Cortex of kidney (tissue), 1 donor: ENCODE results near the gene TREML2.
"Not testable (repeated sequence)": the region's sequence is repeated elsewhere in the genome, so short reads cannot be mapped to it uniquely, and the experiment has no call there.

Experiments used
- DNase-seq: peaks from one replicate; lab custom pipeline; 2025; lab: John Stamatoyannopoulos, UW

TREML2 gene, protein sequence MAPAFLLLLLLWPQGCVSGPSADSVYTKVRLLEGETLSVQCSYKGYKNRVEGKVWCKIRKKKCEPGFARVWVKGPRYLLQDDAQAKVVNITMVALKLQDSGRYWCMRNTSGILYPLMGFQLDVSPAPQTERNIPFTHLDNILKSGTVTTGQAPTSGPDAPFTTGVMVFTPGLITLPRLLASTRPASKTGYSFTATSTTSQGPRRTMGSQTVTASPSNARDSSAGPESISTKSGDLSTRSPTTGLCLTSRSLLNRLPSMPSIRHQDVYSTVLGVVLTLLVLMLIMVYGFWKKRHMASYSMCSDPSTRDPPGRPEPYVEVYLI

DNA sequence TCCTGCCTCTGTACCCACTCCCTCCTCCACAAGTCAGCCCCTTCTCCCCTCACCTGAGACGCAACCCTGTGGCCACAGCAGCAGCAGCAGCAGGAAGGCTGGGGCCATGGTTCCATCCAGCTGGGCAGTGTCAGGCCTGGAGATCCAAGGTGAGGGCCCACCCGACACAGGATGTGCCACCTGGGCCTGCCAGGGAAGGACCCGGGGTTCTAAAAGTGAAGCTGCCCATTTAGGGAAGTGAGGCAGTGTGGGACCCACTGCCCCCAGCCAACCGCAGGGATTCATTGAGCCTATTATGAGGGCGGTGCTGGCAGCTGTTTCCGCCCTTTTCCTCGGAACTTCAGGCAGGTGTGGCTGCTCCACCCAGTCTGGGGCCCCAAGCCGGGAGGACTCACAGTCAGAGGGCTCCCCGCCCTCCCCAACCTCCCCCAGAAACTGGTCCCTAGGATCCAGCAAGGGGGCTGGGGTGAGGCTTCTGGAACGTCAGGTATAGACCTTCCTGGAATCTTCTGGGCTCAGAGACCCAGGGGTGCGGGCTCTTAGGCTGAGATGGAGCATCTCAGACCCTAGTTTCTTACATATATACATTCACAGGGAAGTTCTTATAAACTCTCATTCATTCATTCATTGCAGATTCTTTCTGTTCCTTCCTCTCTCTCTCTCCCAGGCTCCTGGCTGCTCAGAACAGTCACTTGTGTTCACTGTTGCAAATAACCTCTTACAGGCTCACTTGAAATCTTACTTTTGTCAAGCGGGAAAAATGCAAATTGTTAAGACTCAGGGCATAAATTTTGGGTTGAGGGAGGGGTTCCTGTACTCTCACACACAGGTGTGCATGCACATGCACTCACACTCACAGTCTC is at the start of gene TREML2:
Gene TREML2, minus strand, starts transcription at position 249 of the 863 bp plus-strand sequence. Its CDS starts 141 bp downstream, at position 108.
- DNase-seq = no peak

DNA sequence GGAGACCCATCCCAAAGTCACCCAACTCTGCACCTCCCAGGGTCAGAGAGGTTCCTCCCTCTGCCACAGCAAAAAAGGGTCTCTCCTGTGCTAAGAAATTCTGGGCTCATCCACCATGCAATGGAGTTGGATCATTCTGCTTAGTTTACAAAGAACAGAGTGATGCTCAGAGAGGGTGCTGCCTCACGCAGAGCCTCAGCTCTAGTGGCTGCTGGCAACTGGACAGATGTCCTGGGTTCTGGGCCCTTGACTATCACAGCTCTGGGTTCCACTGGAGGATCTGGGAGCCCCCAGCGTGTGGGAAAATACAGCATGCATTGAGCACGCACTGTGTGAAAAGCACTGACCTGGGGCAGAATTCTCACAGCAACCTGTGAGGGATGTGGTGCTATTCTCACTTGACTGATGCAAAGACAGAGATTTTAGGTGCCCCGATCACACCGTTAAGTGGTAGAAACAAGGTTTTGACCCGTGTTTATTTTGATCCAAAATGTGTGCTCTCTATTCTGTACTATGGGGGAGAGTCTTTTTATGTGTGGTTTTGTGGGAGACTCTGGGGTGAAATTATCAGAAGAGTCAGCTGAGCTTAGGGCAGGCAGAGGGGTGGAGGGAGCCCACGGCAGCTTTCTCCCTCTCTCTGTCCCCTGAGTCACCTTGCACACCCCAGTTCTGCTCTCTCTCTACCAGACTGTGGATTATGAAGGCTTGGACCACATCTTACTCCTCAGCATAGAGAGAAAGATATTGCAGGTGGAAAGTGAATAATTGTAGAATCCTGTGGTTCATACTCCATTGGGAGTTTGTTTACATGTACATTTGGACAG is 47.1 kb upstream of the TREML2 start:
- no peak for DNase-seq

DNA sequence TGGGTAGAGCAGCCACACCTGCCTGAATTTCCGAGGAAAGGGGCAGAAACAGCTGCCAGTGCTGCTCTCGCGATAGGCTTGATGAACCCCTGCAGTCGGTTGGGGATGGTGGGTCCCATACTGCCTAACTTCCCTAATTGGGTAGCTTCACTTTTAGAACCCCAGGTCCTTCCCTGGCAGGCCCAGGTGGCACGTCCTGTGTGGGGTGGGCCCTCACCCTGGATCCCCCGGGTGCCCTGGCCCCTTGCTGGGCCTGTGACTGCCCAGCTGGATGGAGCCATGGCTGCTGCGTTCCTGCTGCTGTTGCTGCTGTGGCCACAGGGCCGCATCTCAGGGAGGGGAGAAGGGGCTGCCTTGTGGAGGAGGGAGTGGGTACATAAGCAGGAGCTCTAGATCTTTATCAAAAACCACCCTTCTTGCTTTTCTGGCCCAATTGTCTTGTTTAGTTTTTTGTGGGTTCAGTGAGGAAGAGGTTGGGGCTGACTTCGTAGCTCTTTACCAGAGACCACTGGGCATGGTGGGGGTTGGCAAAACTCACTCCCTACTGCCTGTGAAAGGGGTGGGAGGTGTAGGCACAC is 46.4 kb upstream of the TREML2 start:
- no peak for DNase-seq

DNA sequence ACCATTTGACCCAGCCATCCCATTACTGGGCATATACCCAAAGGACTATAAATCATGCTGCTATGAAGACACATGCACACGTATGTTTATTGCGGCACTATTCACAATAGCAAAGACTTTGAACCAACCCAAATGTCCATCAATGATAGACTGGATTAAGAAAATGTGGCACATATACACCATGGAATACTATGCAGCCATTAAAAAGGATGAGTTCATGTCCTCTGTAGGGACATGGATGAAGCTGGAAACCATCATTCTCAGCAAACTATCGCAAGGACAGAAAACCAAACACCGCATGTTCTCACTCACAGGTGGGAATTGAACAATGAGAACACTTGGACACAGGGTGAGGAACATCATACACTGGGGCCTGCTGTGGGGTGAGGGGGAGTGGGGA is 45.6 kb upstream of the TREML2 start:
- DNase-seq = not testable (repeated sequence)

DNA sequence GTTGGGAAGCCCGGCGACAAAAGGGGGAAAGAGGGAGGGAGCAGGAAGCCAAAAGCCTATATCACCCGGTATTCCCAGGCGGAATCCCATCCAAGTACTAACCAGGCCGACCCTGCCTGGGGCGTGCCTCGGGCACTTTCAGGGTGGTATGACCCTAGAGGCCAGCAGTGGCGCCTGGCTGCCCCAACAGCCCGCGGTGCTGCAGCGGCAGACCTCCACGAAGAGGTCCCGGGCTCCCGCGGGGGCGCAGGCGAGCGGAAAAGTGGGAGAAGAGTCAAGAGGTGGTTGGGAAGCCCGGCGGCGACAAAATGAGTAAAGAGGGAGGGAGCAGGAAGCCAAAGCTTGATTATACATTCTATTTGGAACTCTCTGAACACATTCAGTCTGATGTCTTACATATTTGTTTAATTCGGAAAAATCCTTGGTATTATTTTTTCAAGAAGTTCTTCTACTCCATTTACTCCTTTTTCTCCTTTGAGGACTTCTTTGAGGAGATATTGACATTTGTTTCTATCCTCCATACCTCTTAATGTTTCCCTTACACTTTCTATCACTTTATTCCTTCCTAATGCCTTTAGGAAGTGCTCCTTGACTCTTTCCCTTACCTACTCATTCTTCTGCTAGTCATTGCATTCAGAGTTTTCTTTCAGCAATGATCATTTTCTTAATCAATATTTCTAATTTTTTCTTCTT is 38.7 kb upstream of the TREML2 start:
- no peak for DNase-seq

DNA sequence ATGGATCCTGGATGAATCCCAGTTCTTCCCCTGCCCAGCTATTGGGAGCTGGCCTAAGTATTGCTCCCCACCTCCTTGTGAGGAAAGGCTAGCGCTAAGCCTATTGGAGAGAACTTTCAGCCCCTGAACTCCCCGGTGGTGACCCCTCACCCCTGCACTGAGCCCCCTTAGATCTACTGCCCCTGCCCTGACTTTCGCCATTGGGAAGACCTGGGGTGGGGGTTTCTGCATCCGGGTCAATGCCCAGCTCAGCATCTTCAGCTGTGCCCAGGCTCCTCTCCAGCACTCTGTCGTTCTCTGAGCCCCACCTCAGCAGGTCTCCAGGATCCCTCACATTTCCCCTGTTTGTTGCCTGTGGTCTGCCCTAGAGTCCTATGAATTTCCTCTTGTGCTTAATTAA is 36.2 kb upstream of the TREML2 start:
- DNase-seq = no peak

DNA sequence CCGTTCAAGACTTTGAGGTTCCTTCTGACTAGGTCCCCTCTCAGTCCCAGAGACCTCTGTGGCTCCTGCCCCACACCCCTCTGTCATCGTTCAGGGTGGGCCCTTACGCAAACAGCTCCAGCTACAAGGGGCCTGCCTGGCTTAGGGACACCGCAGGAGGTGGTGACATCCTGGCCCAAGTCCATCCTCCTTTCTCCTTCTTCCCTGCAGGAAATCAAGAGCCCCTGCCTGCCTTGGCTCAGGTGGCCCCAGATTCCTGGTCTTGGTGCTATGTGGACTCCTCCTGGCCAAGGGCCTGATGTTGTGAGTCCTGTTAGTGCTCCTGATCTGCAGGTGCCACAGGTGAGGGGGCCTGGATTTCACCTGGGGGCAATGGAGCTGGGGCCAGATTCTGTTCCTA is 35.3 kb upstream of the TREML2 start:
- DNase-seq = no peak

DNA sequence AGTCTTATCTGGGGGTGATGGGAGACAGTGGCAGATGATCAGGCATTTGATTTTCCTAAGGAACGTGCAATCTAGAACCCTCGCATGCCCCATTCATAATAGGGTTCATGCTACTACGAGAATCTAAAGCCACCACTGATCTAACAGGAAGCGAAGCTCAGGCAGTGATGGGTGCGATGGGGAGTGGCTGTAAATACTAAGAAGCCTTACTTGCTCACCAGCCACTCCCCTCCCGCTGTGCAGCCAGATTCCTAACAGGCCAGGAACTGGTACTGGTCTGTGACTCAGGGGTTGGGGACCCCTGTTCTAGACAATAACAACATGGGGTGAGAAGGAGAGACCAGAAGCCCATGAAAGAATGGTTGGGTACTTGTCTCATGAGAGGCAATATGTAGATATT is 31.7 kb upstream of the TREML2 start:
- no peak for DNase-seq

DNA sequence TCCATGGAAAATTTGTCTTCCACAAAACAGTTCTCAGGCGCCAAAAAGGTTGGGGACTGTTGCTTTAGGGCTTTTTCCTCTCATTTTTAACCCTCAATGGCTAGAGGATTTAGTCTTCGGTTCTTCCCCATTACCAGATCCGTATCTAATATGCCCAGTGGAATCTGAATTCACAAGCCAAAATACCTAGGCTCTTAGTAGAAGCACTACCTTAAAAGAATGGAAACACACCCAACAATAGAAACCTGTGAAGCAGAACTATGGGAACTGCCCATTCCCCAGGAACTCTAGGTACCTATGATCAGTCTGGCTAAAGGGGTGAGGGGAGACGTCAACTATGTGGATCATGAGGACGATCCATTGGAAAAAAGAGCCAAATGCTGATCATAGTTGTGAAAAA is 30.3 kb upstream of the TREML2 start:
- DNase-seq = no peak

DNA sequence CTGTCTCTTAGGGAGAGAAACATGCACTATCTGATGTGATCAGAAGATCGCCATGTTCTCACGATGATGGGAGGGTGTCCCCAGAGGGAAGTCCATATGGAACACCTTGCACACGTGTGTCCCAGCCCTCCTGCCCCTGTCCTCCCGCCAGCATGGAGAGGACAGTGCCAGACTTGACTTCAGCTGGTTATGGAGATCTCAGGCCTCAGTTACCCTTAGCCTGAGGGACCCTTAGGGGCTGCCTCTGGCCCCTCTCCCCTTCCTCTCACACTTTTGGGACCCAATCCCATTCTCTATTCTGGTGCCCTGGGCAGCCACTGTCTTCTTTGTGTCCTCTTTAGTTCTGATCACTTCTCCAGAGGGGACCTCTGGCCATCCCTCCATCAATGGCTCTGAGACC is 28.8 kb upstream of the TREML2 start:
- no peak for DNase-seq

DNA sequence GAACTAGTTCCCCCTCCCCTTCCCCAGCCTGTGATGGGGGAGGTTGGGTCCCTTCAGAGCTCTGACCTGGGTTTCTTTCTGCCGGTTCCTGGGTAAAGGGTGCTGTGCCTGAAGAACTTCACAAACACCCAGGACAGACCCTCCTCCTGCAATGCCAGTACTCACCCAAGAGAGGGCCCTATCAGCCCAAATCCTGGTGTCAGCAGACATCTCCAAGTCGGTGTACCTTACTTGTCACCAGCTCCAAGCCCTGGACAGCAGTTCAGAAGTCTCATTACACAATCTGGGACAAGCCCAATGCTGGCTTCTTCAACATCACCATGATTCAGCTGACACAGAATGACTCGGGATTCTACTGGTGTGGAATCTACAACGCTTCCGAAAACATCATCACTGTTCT is 27.7 kb upstream of the TREML2 start:
- no peak for DNase-seq

DNA sequence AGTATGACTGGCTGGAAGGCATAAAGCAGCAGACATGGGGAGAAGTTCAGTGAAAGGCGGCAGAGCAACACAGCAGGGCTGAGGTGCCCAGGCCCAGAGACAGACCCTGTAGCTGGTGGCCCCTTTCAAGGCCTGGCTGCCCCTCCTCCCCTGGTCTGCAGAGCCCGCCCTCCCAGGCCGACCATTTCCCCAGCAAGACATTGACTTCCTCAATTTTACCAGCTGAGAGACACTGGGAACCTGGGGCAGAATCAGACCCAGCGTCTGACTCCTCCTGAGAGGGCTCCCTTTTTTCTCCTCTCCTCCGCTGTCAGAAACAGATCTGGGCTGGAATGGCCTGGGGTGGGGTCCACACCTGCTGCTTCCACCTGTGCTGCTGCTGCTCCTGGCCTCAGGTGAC is 27.1 kb upstream of the TREML2 start, which contains the start of gene TREML4:
Gene TREML4, plus strand, starts transcription at position 254 of the 400 bp plus-strand sequence. Its CDS starts 79 bp downstream, at position 333.
- DNase-seq = no peak

DNA sequence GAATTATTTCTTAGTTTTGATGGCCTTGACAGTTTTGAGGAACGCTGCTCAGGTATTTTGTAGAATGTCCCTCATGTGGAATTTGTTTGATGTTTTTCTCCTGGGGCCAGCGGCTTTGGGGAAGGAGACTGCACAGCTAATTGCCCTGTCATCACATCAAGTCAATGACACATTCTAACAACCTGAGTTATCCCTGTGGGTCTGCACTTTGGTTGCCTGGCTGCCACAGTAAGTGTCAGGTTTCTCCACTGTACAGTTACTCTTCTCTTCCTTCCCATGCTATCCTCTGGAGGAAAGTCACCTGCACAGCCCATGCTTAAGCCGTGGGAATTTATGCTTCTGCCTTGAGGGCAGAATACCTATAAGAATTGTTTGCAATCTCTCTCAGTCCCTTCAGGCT is 25.8 kb upstream of the TREML2 start:
- DNase-seq = no peak

DNA sequence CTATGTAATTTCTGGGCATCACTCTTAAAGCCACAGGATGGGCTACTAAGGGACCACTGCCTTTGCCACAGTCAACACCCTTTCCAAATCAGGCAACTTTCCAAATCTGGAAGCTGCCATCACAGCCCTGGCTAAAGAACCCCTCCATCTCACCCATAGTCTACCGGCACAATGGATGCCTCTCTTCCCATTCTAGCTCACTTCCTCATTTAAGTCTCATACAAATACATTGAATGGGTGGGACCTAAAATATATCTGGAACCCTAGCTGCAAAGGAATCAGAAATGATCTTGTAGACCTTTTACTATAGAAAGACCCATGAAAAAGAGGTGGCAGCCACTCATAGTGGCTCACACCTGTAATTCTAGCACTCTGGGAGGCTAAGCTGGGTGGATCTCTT is 23.9 kb upstream of the TREML2 start:
- no peak for DNase-seq

DNA sequence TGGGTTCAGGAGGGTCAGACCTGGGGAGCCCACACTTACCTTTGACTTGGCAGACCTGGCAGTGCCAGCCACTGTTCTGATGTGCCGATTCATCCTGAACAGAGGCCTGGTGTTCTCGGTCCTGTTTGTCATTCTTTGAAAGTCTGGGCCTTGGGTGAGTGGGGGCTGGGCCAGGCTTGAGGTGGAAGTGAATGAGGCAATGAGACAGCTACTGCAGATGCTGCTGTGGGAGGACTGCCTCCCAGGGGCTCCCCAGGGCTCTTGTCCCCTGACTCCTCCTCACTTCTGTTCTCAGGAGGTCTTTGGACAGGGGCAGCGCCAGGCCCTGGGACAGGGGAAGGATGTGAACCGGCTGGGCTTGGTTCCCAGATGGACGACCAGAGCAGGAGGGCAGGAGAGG is 21.6 kb upstream of the TREML2 start:
- DNase-seq = no peak

DNA sequence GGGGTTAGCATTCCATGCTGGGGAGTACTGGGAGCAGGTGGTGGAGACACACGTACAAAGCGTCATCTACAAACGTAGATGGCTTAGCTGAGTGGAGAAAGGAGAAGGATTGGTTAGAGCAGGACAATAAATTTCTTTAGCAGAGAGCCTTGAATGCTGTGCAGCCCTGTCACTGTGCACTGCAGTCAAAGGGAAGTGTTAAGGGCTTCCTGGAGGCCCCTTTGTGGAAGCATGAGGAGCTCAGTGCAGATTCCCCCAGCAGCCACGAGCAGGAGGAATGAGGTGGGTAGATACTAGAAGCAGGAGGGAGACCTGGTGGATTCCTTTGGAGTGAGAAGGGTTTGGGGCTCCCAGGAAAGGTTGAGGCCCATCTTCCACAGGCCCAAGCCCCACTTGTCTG is 21.1 kb upstream of the TREML2 start:
- DNase-seq = no peak

DNA sequence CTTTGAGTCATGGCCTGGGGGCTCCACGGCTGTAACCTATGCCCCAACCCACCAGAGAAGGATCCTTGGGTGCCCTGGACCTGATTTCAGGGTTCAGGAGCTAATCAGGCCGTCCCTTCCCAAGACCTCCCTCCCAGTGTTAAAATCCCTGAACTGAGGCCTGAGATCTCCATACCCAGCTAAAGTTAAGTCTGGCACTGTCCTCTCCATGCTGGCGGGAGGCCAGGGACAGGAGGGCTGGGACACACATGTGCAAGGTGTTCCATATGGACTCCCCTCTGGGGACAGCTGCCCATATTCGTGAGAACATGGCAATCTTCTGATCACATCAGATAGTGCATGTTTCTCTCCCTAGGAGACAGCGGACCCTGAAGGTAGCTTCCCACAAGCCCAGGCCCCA is 15.7 kb upstream of the TREML2 start:
- no peak for DNase-seq

DNA sequence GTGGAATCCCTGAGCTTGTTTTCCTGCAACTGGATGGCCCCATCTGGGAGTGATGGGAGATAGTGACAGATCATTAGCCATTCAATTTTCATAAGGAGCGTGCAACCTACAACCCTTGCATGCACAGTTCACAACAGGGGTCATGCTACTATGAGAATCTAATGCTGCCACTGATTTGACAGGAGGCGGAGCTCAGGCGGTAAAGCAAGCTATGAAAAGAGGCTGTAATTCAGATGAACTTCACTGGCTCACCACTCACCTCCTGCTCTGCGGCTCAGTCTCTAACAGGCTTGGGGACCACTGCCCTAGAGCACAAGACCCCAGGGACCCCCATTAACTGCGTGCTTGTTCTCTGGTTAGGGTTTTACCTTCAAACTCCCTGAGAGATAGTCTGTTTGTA is 14.8 kb upstream of the TREML2 start:
- no peak for DNase-seq

DNA sequence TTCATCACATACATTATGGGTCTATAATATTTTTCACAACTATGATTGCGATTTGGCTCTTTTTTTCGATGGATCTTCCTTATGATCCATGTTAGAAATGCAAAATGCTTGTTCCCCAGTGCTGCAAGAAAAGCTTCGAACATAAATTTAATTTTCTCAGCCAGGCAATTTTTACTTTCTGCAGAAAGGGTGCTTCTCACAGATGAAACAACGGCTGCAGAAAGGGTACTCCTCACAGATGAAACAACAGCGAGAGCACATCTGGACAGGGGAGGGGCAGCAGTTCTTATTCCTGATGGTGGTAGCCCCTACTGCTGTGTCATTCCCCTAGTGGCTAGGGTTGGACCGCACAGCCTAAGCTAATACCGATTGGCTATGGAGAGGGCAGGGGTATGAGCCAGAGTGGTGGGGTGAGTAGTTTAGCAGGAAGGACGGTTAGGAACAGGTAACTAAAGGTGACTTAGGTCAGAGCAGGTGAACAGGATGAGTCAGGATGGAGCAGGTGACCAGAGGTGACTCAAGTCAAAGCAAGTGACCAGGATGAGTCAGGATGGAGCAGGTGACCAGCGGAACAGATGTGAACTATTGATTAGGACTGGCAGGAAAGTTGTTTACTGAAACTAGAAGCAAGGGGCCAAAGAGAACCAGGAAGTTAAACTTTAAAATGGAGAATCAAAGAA is 13.8 kb upstream of the TREML2 start:
- no peak for DNase-seq

DNA sequence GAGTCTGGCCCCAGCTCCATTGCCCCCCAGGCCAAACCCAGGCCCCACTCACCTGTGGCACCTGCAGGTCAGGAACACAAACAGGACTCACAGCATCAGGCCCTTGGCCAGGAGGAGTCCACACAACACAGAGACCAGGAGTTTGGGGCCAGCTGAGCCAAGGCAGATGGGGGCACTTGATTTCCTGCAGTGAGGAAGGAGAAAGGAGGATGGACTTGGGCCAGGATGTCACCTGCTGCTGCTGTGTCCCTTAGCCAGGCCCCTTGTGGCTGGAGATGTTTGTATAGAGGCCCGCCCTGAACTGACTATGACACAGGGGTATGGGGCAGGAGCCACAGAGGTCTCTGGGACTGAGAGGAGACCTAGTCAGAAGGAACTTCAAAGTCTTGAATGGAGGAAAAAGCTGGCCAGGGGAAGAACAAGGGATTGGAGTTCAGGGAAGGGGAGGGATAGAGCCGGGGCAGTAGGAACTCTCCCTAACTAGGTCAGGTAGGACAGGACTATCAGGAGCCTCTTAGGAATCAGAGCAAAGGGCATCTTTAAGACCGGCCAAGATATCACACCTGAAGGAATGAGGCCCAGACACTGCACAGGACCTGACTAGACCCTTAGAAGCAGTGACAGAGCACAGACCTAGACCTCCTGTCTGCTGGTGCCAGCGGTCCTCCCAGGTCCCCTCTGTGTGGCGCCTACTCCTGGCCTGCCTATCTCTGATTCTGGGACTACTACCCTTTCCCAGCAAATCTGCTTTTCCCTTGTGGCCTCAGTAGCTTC is 8.8 kb upstream of the TREML2 start:
- DNase-seq = no peak
